8988T (cell line): Measurements from ENCODE around the gene FGFRL1.
"Not testable (repeated sequence)": the region's sequence is repeated elsewhere in the genome, so short reads cannot be mapped to it uniquely, and the experiment has no call there.

Experiments used
- DNase-seq: peaks from one replicate; pipeline ENCODE4 v3.0.0; 2011

The FGFRL1 gene

GRCh38 chr4:993111-994029, 18.1 kb upstream of the FGFRL1 start, which contains the start of gene SLC26A1:
Gene SLC26A1 (minus strand): TSS chr4:993404. CDS start chr4:991703, 1,701 bp downstream.
- DNase-seq = no peak

- no peak for DNase-seq
These were observed 16.0 kb upstream of the FGFRL1 start for GRCh38 chr4:995311-996026.

- no peak for DNase-seq
These were observed 15.1 kb upstream of the FGFRL1 start for GRCh38 chr4:996030-996996.

- DNase-seq = no peak
These were observed 14.4 kb upstream of the FGFRL1 start for GRCh38 chr4:996997-997374.

- peak; percentile 78 for DNase-seq
These were observed 13.9 kb upstream of the FGFRL1 start for GRCh38 chr4:997375-998071.

- DNase-seq = no peak
These were observed 13.2 kb upstream of the FGFRL1 start for GRCh38 chr4:998096-998691.

GRCh38 chr4:999240-999863, 12.1 kb upstream of the FGFRL1 start:
- not testable (repeated sequence) for DNase-seq

- no peak for DNase-seq
These were observed 11.5 kb upstream of the FGFRL1 start for GRCh38 chr4:999882-1000425.

- DNase-seq = no peak
These were observed 10.7 kb upstream of the FGFRL1 start for GRCh38 chr4:1000686-1001260.

- no peak for DNase-seq
These were observed 9.8 kb upstream of the FGFRL1 start for GRCh38 chr4:1001561-1002130.

GRCh38 chr4:1002131-1002630, 9.2 kb upstream of the FGFRL1 start:
- DNase-seq = no peak

- DNase-seq = no peak
These were observed 8.7 kb upstream of the FGFRL1 start for GRCh38 chr4:1002631-1003251.

GRCh38 chr4:1003271-1004070, 8.0 kb upstream of the FGFRL1 start:
- no peak for DNase-seq

GRCh38 chr4:1004071-1004418, 7.4 kb upstream of the FGFRL1 start:
- DNase-seq = no peak

GRCh38 chr4:1004557-1005485, 6.6 kb upstream of the FGFRL1 start:
- no peak for DNase-seq

- no peak for DNase-seq
These were observed 4.6 kb upstream of the FGFRL1 start for GRCh38 chr4:1006856-1007255.

GRCh38 chr4:1008840-1009541, 2.4 kb upstream of the FGFRL1 start:
- no peak for DNase-seq
